Measurements from ENCODE around the gene CAMK2G.

Gene CAMK2G

DNA sequence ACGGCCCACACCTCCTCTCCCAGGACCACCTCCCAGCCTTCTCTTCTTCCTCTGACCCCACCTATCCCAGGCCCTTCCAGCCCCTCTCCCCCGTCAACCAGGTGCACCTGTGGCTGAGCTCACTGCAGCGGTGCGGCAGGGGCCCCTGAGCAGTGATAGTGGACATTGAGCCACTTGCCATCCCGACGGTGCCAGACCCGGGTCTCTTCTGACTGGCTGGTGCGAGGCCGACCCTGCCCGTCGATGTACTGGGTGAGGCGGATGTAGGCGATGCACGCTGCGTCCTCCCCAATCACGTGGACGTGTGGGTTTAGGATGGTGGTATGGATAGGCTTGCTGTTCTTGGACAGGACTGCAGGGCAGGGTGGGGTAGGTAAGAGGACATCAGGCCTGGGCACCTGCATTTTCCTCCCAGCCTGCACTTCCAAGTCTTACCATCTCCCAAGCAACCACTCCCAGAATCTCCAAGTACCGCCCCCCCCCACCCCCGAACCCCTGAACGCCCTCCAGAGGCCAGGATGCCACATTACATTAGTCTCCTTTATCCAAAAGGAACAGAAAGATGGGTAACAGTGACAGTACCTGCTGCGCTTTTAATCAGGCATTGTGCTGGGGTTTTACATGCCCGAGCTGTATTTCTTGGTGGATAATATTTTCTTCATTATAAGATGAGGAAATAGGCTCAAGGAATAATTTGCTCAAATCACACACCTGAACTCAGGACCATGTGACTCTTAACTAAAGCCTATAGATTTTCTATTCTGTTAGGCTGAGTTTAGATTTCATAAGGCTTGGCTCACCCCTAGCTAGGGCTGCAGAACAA lies 59.2 kb downstream of the CAMK2G start:
- Mint-ChIP-seq H3K27ac (no peak overlapping the region), H3K36me3 (ENCODE audit: low read depth) (peaks cover 33% of the 10 kb centered on the region), H3K9me3 (no peaks in the 10 kb centered on the region), H3K4me1 (ENCODE audit: low read depth) (peaks cover 7% of the 10 kb centered on the region), H3K4me3 (no peak overlapping the region), H3K27me3 (ENCODE audit: low read depth) (no peaks in the 10 kb centered on the region)

DNA sequence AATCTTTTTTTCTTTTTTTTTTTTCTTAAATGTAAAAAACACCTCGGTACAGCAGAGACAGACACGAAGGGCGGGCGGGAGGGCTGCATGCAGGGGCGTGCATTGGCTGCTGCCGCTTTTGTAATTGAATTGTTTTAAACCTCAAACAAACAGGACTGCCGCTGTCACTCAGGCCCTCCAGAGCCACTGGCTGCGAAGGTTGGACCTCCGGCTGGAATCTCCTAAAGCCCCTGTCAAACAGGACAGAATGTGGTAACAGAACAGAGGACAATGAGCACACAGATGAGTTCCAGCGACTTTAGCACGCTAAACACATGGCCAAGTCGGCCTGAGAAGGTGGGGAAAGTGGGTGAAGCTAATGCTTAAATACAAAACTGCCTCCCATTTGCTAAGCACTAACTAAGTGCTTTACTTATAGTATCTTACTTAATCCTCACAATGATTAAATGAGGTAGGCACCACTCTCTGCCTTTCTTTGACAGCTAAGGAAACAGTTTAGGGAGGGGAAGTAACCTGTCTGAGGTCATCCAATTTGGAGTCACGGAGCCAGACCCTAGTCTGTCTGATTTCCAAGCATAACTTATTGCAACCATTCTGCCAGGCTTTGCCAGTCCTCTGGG lies 60.0 kb downstream of the CAMK2G start:
- no peak overlapping the region for H3K27ac Mint-ChIP-seq
- peaks cover 34% of the 10 kb centered on the region for H3K36me3 Mint-ChIP-seq (ENCODE audit: low read depth)
- no peaks in the 10 kb centered on the region for H3K9me3 Mint-ChIP-seq
- no peaks in the 10 kb centered on the region for H3K27me3 Mint-ChIP-seq (ENCODE audit: low read depth)
- H3K4me1 Mint-ChIP-seq (ENCODE audit: low read depth): peaks cover 11% of the 10 kb centered on the region
- no peak overlapping the region for H3K4me3 Mint-ChIP-seq

DNA sequence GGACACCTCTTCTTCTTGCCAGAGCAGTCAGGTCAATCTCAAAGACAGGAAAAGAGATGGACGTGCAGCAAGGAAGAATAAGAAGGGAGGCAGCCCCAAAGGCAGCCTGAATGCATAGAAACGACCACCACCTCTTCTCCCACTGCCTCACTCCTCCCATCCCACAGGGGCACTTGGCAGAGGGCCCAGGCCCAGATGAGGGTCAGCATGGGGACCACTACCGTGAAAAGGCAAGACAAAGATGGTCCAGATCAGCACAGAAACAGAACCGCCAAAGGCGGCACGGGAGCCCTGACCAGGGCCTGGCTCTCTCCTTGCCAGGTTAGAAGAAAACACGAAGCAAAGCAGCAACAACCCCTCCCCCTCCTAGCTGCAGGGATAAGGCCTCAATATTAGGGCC lies 61.0 kb downstream of the CAMK2G start:
- H3K9me3 Mint-ChIP-seq: no peaks in the 10 kb centered on the region
- no peak overlapping the region for H3K27ac Mint-ChIP-seq

DNA sequence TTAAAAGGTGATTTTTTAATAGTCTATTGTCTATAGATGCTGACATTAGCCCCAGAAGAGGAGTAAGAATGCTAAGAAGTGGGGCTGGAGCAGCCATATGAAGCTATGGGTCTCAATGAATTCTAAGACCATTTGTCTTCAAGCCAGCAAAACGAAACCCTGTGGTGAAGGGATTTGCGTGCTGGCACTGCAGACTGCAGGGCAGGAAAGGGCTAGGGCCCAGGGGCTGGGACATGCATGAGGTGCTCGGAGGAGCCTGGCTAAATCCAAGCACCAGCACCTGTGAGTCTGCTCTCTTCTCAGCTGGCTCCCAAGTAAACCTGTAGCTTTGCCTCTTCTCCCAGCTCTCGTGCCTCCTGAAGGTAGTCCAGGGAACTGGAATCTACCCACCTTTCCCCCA lies 61.7 kb downstream of the CAMK2G start:
- Mint-ChIP-seq H3K27me3 (ENCODE audit: low read depth) (no peaks in the 10 kb centered on the region), H3K27ac (peak overlapping the region; percentile 62), H3K36me3 (ENCODE audit: low read depth) (peaks cover 45% of the 10 kb centered on the region), H3K4me1 (ENCODE audit: low read depth) (peaks cover 22% of the 10 kb centered on the region), H3K9me3 (no peaks in the 10 kb centered on the region), H3K4me3 (no peak overlapping the region)

More for the DNA sequence above, 61.0 kb downstream of the CAMK2G start:
- Mint-ChIP-seq H3K4me3 (no peak overlapping the region), H3K4me1 (ENCODE audit: low read depth) (peaks cover 20% of the 10 kb centered on the region), H3K27me3 (ENCODE audit: low read depth) (no peaks in the 10 kb centered on the region), H3K36me3 (ENCODE audit: low read depth) (peaks cover 42% of the 10 kb centered on the region)

DNA sequence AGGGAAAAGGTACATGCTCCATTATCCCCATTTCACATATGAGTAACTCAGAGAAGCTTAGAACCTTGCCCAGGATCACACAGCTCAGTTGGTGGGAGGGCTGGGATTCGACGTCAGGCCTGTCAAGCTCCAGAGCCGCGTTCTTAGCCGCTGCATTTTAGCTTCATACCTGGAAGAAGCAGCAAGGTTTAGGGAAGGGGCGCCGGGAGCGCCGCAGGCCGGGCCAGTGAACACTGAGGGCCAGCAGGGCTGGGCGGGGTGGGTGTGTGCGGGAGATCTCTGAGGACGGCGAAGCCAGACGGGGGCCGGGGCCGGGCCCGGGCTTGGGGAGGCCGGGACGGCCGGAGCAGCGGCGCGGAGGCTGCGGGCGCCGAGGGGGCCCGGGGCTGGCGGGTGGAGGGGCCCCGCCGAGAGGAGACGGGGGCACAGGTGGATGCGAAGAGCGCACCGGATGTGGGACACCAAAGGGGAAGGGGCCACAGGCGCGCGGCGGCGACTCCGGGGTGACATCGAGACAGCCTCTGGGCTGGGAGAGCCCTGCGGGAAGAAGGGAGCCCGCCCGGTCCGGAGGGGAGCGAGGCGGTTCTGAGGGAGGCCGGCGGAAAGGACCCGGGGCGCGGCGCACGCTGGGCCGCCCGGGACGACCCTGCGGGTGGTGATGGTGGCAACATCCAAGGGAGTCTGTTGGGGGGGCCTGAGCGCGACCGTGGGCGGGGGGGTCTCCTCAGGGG lies 63.5 kb downstream of the CAMK2G start:
- H3K4me1 Mint-ChIP-seq (ENCODE audit: low read depth): peaks cover 33% of the 10 kb centered on the region
- H3K36me3 Mint-ChIP-seq (ENCODE audit: low read depth): peaks cover 54% of the 10 kb centered on the region
- H3K4me3 Mint-ChIP-seq: peak overlapping the region; percentile 94
- no peaks in the 10 kb centered on the region for H3K9me3 Mint-ChIP-seq
- H3K27me3 Mint-ChIP-seq (ENCODE audit: low read depth): no peaks in the 10 kb centered on the region
- H3K27ac Mint-ChIP-seq: peak overlapping the region; percentile 98

DNA sequence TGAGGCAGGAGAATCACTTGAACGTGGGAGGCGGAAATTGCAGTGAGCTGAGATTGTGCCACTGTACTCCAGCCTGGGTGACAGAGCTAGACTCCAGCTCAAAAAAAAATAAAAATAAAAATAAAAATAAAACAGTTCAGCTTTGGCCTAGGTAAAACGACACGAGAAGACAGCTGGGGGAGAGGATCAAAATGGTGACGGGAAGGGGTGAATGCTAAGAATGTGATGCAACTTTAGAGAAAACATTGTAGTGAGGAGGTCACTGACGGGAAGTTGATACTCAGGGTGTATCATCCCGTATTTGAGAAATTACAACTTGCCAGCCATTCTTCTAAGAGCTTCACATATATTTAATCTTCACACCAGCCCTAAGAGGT lies 64.0 kb downstream of the CAMK2G start:
- Mint-ChIP-seq H3K36me3 (ENCODE audit: low read depth) (peaks cover 58% of the 10 kb centered on the region), H3K4me3 (peak overlapping the region; percentile 94), H3K27me3 (ENCODE audit: low read depth) (no peaks in the 10 kb centered on the region), H3K27ac (peak overlapping the region; percentile 98), H3K9me3 (no peaks in the 10 kb centered on the region), H3K4me1 (ENCODE audit: low read depth) (peaks cover 36% of the 10 kb centered on the region)

DNA sequence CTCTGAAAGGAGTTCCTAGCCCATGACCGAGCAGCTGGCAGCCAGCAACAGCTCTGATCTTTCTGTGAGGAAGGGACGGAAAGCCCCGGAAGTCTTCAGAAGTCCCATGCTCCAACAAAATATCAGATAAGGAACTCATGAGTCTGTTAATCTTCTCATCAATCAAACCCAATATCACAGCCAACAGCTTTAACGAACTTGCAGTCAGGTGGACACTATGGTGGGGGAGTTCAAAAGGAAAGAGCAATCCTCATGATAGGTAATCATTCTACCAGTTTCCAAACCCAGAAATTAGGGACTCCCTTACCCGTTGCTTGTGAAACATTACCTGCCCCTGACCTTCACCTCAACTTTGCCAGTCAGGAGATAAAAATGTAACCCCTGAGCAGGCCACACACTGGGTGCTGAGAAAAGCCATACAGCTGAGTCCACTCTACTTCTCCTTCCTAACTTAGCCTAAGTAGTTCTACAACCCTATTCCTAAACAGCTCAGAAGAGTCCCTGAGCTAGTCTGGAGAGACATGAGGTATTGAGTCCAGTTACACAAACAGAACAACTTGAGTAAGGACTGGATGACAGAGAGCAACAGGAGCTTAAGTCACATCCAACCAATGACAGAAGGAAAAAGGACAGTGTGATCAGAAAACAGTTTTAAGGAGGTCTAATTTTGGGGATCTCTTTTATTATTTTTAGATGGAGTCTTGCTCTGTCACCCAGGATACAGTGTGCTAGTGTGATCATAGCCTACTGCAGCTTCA lies 65.1 kb downstream of the CAMK2G start:
- Mint-ChIP-seq H3K4me3 (peak overlapping the region; percentile 63), H3K36me3 (ENCODE audit: low read depth) (peaks cover 55% of the 10 kb centered on the region), H3K27me3 (ENCODE audit: low read depth) (no peaks in the 10 kb centered on the region), H3K4me1 (ENCODE audit: low read depth) (peaks cover 36% of the 10 kb centered on the region), H3K9me3 (no peaks in the 10 kb centered on the region), H3K27ac (peak overlapping the region; percentile 70)

DNA sequence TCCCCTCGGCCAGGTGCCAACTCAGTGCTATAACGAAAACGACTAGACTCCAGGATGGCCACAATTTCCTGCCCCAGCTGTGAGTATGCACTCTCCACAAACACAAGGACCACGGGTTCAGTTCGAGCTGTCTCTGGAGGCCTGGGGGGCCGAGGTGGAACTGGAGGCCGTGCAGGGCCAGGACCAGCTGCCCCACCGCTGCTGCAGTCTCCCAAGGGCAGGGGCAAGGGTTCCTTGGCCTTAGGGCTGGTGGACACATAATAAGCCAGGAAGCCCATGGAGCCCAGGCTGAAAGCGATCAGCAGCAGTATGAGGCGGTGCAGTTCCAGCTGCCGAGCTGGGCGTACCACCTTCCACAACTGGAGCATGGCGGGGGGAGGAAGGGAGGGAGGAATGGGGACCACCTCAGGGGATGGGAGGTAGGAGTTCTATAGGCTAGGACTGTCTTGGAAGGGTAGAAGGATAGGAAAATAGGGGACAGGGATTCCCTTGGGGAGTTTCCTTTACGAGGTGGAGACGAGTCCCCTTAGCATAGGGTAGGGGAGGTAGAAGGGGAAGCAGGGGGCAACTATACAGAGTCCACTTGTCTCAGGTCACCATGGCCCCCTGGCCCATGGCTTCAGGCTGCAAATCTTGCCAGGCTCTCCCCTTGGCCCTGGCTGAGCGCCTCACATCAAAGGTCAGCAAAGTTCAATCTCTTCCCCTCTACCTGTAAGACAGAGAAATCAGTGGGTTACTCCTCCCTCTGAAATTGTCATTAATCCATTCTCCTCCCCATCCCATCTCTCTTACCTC lies 66.1 kb downstream of the CAMK2G start:
- Mint-ChIP-seq H3K4me3 (no peak overlapping the region), H3K27me3 (ENCODE audit: low read depth) (no peaks in the 10 kb centered on the region), H3K4me1 (ENCODE audit: low read depth) (peaks cover 45% of the 10 kb centered on the region), H3K27ac (no peak overlapping the region), H3K9me3 (no peaks in the 10 kb centered on the region), H3K36me3 (ENCODE audit: low read depth) (peaks cover 57% of the 10 kb centered on the region)

DNA sequence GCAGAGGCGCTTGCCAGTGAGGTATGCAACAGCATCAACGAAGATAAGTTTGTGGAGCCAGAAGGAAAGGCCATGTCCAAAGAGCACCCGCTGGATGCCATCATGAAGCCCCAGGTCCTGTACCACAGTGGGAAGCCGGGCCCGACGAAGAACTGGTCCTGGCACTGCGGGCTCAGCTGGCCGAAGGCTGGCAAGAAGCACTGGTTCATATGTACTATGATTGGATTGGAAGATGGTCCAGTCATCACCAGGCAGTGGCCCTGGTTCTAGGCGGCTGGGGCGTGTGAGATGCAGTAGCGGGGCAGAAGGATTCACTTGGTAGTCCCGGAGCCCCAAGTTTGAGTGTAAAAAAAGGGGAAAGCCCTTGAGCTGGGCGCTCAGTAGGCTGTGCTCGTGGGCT lies 66.9 kb downstream of the CAMK2G start:
- Mint-ChIP-seq H3K9me3 (no peaks in the 10 kb centered on the region), H3K27me3 (ENCODE audit: low read depth) (no peaks in the 10 kb centered on the region), H3K27ac (no peak overlapping the region), H3K4me1 (ENCODE audit: low read depth) (peaks cover 49% of the 10 kb centered on the region), H3K4me3 (no peak overlapping the region), H3K36me3 (ENCODE audit: low read depth) (peaks cover 59% of the 10 kb centered on the region)

DNA sequence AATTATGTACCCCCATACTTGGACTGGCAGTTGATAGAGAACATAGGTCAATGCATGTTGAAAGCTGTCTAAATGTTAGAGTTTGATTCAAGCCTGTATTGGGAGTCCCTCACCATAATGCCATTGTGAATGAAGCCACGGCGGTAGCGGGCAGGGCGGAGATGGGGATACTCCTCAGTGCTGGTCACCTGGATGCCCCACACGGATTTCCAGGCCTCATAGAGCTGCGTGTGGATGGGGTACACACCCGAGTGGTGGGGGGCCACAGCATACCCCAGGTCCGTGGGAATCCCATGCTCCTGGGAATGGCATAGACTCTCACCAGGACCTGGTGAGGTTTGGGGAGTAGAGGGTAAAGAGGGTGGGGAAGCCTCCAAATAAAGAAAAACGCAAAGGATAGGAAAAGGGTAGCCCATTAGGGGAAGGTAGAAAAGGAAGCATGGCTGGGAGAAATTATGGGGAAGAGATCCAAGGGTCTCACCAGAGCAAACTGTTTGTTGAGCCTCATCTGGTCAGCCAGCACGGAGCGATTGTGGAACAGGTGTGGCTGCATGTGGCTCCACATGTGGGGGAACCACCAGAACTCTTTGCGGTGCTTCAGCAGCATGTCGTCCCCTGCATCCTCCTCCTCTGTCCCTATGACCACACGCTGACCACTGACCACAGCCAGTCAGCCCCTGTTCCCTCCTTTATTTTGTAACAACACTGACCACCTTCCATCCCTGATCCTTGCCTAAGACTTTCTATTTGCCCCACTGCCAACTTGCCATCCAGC lies 68.0 kb downstream of the CAMK2G start:
- Mint-ChIP-seq H3K27ac (peak overlapping the region; percentile 52), H3K9me3 (no peaks in the 10 kb centered on the region), H3K36me3 (ENCODE audit: low read depth) (peaks cover 68% of the 10 kb centered on the region), H3K4me3 (peak overlapping the region; percentile 55), H3K27me3 (ENCODE audit: low read depth) (no peaks in the 10 kb centered on the region), H3K4me1 (ENCODE audit: low read depth) (peaks cover 49% of the 10 kb centered on the region)

DNA sequence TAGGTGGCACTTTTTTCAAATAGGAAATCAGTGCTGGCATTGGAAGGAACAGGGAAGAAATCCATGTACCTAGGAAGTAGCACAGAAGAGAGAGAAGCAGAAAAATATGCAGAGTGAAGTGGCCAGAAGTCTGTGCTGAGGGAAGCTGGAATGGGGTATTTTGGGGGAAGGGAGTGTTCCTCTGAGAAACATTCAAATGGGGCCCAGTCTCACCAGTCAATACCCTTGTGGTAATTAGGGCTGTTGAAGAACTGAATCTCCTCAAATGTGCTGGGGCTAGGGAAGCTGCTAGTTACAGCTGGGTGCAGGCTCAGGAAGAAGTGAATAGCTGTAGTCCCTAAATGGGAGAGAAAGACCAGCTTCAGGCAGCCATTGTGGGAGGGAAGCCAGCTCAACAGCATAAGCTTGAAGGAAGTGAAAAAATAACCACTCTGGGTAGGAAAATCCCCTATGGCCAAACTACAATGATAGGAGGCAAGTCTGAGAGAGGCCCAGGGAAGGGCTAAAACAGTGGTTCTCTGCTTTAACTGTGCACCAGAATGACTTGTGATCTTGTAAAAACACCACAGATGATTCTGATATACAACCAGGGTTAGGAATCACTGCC lies 70.6 kb downstream of the CAMK2G start:
- H3K27ac Mint-ChIP-seq: peak overlapping the region; percentile 87
- no peaks in the 10 kb centered on the region for H3K9me3 Mint-ChIP-seq
- peaks cover 35% of the 10 kb centered on the region for H3K4me1 Mint-ChIP-seq (ENCODE audit: low read depth)
- H3K27me3 Mint-ChIP-seq (ENCODE audit: low read depth): no peaks in the 10 kb centered on the region
- peaks cover 66% of the 10 kb centered on the region for H3K36me3 Mint-ChIP-seq (ENCODE audit: low read depth)
- H3K4me3 Mint-ChIP-seq: peak overlapping the region; percentile 49

DNA sequence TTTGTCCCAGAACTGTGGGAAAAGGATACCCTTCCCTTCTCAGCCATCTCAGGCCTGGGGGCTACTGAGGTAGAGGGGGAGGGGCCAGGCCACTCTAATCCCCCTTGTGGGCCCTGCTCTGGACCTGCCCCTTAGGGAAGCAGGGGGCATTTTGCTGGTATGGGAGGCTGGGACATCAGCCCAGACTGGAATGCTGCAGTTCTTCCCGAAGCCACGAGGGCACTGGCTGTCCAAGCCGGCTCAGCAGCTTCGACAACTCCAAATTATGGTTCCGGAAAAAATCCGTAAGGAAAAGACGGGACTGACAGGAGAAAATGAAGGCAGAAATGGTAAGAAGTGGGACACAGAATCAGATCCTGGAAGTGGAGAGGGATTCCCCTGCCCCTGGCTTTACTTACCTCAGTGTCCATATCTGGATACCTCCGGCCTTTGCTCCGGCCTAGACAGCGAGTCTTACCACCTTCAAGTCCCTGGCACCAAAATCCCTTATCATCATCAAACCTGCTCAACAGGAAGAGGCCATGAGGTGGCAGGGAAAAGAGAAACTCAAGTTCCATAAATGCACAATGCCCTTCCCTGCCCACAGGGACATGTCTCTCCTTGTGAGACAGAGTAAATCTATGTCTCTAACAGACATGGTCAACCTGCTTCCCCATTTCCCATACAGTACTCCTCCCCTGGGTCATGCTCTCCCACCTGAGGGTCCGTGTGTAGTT lies 71.9 kb downstream of the CAMK2G start:
- Mint-ChIP-seq H3K4me3 (no peak overlapping the region), H3K27me3 (ENCODE audit: low read depth) (no peaks in the 10 kb centered on the region), H3K9me3 (no peaks in the 10 kb centered on the region), H3K36me3 (ENCODE audit: low read depth) (peaks cover 60% of the 10 kb centered on the region), H3K27ac (peak overlapping the region; percentile 72), H3K4me1 (ENCODE audit: low read depth) (peaks cover 28% of the 10 kb centered on the region)

Data from T-helper 1 cell treated with Interleukin-12 subunit alpha and Interleukin-12 subunit beta and Interleukin-4 antibody, amounts not matched to agents 30 μg/mL and 1 μg/mL, for 36 hours (primary cell).